ENCODE data around the gene KLHL35. TPM values are rescaled to one million over a fixed set of nuclear protein-coding genes. Genes with fewer than 3 reads are reported as not detected.

The KLHL35 gene
- total RNA-seq, 1 donor from 2014 or later = 2.6 TPM

GRCh38 chr11:75454987-75455386 is 22.0 kb upstream of the KLHL35 start:
- TF ChIP-seq, protein P1, sequence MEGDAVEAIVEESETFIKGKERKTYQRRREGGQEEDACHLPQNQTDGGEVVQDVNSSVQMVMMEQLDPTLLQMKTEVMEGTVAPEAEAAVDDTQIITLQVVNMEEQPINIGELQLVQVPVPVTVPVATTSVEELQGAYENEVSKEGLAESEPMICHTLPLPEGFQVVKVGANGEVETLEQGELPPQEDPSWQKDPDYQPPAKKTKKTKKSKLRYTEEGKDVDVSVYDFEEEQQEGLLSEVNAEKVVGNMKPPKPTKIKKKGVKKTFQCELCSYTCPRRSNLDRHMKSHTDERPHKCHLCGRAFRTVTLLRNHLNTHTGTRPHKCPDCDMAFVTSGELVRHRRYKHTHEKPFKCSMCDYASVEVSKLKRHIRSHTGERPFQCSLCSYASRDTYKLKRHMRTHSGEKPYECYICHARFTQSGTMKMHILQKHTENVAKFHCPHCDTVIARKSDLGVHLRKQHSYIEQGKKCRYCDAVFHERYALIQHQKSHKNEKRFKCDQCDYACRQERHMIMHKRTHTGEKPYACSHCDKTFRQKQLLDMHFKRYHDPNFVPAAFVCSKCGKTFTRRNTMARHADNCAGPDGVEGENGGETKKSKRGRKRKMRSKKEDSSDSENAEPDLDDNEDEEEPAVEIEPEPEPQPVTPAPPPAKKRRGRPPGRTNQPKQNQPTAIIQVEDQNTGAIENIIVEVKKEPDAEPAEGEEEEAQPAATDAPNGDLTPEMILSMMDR (IDR thresholded peaks at IDR 0.05) = no peak
- no peaks in the 10 kb centered on the region for H3K27me3 ChIP-seq (ENCODE audit: low read depth)
- H3K27ac ChIP-seq = no peak overlapping the region
- H3K9me3 ChIP-seq = no peaks in the 10 kb centered on the region
- H3K36me3 ChIP-seq = no peaks in the 10 kb centered on the region
- intact Hi-C loops (cut with DNase I) = no loop called here
- ATAC-seq (no peak), DNase-seq (no peak)
- H3K4me3 ChIP-seq = no peak overlapping the region
- no peaks in the 10 kb centered on the region for H3K4me1 ChIP-seq

DNA sequence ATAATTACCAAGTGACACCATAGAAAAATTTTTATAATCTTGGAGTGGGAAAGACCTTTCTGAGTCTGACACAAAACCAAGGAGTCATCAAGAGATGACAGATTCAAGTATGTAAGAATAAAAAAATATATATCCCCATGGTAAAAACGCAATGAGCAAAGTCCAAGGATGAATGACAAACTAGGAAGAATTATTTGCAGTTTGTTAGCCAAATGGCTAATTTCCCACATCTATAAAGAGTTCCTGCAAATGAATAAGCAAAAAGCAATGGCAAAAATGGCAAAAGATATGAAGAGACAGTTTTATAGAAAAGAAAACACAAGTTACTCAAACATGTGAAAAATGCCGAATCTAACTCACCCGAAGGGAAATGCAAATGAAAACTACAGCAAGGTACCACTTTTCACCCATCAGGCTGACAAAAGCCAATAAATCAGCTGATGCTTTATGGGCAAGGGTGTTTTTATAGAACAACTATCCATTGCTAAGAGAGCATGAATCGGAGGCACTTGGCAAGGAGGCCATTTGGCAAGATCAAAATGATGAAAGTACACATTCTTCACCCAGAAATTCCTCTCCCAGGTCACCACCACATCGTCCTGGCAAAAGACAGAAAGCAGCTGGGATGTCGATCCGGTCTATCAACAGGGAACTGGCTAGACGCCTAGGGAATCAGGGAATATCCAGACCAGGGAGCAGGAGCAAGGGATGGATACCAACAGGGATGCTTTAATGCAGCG is 21.1 kb upstream of the KLHL35 start:
- ATAC-seq (no peak), DNase-seq (no peak)
- TF ChIP-seq, protein P1 (IDR thresholded peaks at IDR 0.05) = no peak
- Histone ChIP-seq H3K27ac (no peak overlapping the region), H3K27me3 (ENCODE audit: low read depth) (no peaks in the 10 kb centered on the region), H3K9me3 (no peaks in the 10 kb centered on the region), H3K4me3 (no peak overlapping the region), H3K36me3 (no peaks in the 10 kb centered on the region), H3K4me1 (no peaks in the 10 kb centered on the region)
- intact Hi-C loops (cut with DNase I) = no loop called here

DNA sequence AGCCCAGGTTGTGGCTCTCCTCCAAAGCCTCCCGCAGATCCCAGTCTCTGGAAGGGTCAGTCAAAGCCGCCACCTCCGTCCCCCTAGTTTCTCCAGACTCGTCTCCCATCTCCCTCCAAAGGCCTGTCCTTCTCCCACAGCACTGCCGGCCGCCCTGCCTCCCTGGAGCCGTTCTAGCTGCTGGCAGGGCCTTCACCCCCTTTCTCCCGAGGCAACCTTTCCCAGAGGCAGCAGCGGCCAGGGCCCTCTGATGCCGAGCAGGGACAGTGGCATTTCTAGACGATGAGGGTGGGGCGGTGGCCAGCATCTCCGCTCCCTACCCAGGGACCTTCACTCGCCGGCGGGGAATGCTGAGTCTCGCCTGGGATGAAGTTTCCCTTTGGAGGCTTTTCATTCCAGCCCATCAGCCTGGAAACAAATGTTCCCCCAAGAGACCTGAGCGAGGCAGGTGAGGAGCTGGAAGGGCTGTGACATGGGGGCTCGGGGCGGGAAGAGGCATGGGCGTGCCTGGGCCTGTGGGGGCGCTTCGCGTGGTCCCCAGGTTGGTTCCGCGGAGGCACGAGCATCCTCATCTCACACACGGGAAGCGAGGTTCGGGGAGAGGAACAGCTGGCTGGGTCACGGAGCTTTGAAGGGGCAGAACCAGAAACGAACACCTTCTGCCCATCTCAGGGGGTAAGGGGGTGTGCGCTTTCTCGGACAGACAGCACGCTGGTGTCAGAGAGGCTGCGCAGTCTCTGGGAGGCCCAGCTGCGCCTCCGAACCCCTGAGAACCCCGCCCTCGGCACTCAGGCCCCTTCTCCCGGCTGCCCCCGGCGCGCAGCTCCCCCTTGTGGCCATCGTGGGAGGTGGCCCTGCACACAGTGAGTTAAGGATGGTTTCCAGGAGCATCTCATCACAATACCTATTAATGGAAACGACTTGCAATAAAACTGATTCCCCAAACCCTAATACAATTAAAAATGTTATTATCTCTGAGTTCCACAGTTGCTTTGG is 18.1 kb upstream of the KLHL35 start:
- Histone ChIP-seq H3K27me3 (ENCODE audit: low read depth) (no peaks in the 10 kb centered on the region), H3K36me3 (no peaks in the 10 kb centered on the region), H3K4me3 (no peak overlapping the region), H3K9me3 (no peaks in the 10 kb centered on the region), H3K4me1 (no peaks in the 10 kb centered on the region), H3K27ac (no peak overlapping the region)
- intact Hi-C loops (cut with DNase I) = no loop called here
- ATAC-seq (peak; percentile 22 to 51), DNase-seq (no peak)
- TF ChIP-seq, protein P1 (IDR thresholded peaks at IDR 0.05) = peak; percentile 66

DNA sequence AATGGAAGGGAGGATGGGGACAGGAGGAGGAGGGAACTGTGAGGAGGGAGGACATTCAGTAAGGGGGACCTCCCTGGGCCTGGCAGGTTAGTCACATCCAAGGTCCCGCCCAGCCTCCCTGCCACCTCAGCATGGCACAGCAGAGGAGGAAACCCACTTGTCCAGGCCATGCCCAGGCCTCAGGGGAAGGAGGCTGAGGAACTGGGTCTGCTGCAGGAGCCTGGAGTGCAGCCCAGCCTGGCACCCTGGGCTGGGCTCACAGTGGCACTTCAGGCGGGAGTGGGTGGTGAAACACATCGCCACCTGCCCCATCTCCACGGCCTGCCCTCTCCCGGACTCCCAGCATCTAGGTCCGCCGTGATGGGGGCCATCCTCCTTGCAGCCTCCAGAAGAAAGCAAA is 17.2 kb upstream of the KLHL35 start:
- ATAC-seq = no peak
- intact Hi-C loops (cut with DNase I) = no loop called here
- Histone ChIP-seq H3K4me3 (no peak overlapping the region), H3K9me3 (no peaks in the 10 kb centered on the region), H3K27ac (no peak overlapping the region), H3K36me3 (no peaks in the 10 kb centered on the region), H3K4me1 (no peaks in the 10 kb centered on the region), H3K27me3 (ENCODE audit: low read depth) (no peaks in the 10 kb centered on the region)
- TF ChIP-seq, protein P1 (IDR thresholded peaks at IDR 0.05) = no peak
- DNase-seq = no peak

DNA sequence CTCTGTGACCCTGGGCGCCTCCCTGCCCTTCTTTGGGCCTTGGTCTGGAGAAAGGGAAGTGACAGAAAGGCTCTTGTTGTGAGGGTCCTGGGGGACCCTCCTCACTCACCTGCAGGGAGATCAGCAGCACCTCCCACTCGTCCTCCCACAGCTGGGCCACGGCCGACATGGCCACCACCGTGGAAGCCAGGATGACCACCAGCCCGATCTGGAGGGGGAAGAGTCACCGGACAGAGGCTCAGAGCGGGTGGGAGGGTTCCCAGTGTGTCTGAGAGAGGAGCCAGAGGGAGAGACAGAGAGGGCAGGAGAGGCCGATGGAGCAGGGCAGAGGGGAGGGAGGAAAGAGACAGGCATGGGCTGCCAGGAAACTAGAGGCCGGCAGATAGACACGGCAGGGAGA is 16.8 kb upstream of the KLHL35 start:
- Histone ChIP-seq H3K4me3 (no peak overlapping the region), H3K36me3 (no peaks in the 10 kb centered on the region), H3K27ac (no peak overlapping the region), H3K27me3 (ENCODE audit: low read depth) (no peaks in the 10 kb centered on the region), H3K9me3 (no peaks in the 10 kb centered on the region), H3K4me1 (no peaks in the 10 kb centered on the region)
- TF ChIP-seq, protein P1 (IDR thresholded peaks at IDR 0.05) = no peak
- DNase-seq (no peak), ATAC-seq (no peak)
- intact Hi-C loops (cut with DNase I) = loop anchor here (5.0 kb wide), 1 partner anchor 83 kb away; no protein-coding TSS in a partner anchor

Data from lower lobe of right lung (tissue), 2 donors.